ENCODE data around the gene CSF2RB.
A peak's percentile ranks its signal among the peaks of the same experiment; 100 is the strongest.

The CSF2RB gene

GRCh38 chr22:36946421-36947158 lies 33.2 kb downstream of the CSF2RB start:
- no peak for DNase-seq (ENCODE audit: low spot score in 2 of 2)
- in situ Hi-C loops (cut with MboI; ENCODE audit: low sequenced_read_pairs): no loop called here
- no peaks in the 10 kb centered on the region for H3K36me3 ChIP-seq (replicated peaks)

GRCh38 chr22:36948273-36949225 lies 35.1 kb downstream of the CSF2RB start:
- no peaks in the 10 kb centered on the region for H3K4me1 ChIP-seq
- H3K4me3 ChIP-seq: no peak overlapping the region
- in situ Hi-C loops (cut with MboI; ENCODE audit: low sequenced_read_pairs): no loop called here

More at GRCh38 chr22:36946421-36947158, 33.2 kb downstream of the CSF2RB start:
- Histone ChIP-seq H3K4me1 (no peaks in the 10 kb centered on the region), H3K9me3 (no peaks in the 10 kb centered on the region), H3K27me3 (ENCODE audit: low read depth) (peaks cover 6% of the 10 kb centered on the region; the same call in 1 of the 2 replicates), H3K4me3 (no peak overlapping the region)

GRCh38 chr22:36950797-36951590 lies 37.6 kb downstream of the CSF2RB start:
- in situ Hi-C loops (cut with MboI; ENCODE audit: low sequenced_read_pairs): no loop called here
- Histone ChIP-seq H3K4me1 (no peaks in the 10 kb centered on the region), H3K9me3 (no peaks in the 10 kb centered on the region), H3K4me3 (no peak overlapping the region), H3K36me3 (replicated peaks) (no peaks in the 10 kb centered on the region), H3K27me3 (ENCODE audit: low read depth) (peaks cover 3% of the 10 kb centered on the region; the same call in 1 of the 2 replicates)
- no peak for DNase-seq (ENCODE audit: low spot score in 2 of 2)

More at GRCh38 chr22:36948273-36949225, 35.1 kb downstream of the CSF2RB start:
- H3K27me3 ChIP-seq (ENCODE audit: low read depth): peaks cover 6% of the 10 kb centered on the region; the same call in 1 of the 2 replicates
- H3K9me3 ChIP-seq: no peaks in the 10 kb centered on the region
- no peak for DNase-seq (ENCODE audit: low spot score in 2 of 2)
- no peaks in the 10 kb centered on the region for H3K36me3 ChIP-seq (replicated peaks)

GRCh38 chr22:36951746-36952145 lies 38.3 kb downstream of the CSF2RB start:
- Histone ChIP-seq H3K36me3 (replicated peaks) (no peaks in the 10 kb centered on the region), H3K27me3 (ENCODE audit: low read depth) (peaks cover 3% of the 10 kb centered on the region; the same call in 1 of the 2 replicates), H3K4me1 (no peaks in the 10 kb centered on the region), H3K9me3 (no peaks in the 10 kb centered on the region), H3K4me3 (no peak overlapping the region)
- no peak for DNase-seq (ENCODE audit: low spot score in 2 of 2)
- in situ Hi-C loops (cut with MboI; ENCODE audit: low sequenced_read_pairs): no loop called here

- no peak for DNase-seq (ENCODE audit: low spot score in 2 of 2)
- in situ Hi-C loops (cut with MboI; ENCODE audit: low sequenced_read_pairs): no loop called here
- H3K4me1 ChIP-seq: no peaks in the 10 kb centered on the region
These were observed 40.0 kb downstream of the CSF2RB start for GRCh38 chr22:36953239-36954080.

GRCh38 chr22:36954251-36955014 lies 41.0 kb downstream of the CSF2RB start:
- Histone ChIP-seq H3K9me3 (no peaks in the 10 kb centered on the region), H3K4me3 (no peak overlapping the region), H3K27me3 (ENCODE audit: low read depth) (no peaks in the 10 kb centered on the region), H3K4me1 (no peaks in the 10 kb centered on the region), H3K36me3 (replicated peaks) (no peaks in the 10 kb centered on the region)
- in situ Hi-C loops (cut with MboI; ENCODE audit: low sequenced_read_pairs): no loop called here
- no peak for DNase-seq (ENCODE audit: low spot score in 2 of 2)

More at GRCh38 chr22:36953239-36954080, 40.0 kb downstream of the CSF2RB start:
- Histone ChIP-seq H3K27me3 (ENCODE audit: low read depth) (peaks cover 2% of the 10 kb centered on the region; the same call in 1 of the 2 replicates), H3K36me3 (replicated peaks) (no peaks in the 10 kb centered on the region), H3K9me3 (no peaks in the 10 kb centered on the region), H3K4me3 (no peak overlapping the region)

GRCh38 chr22:36955691-36956090 lies 42.3 kb downstream of the CSF2RB start:
- Histone ChIP-seq H3K9me3 (no peaks in the 10 kb centered on the region), H3K4me3 (no peak overlapping the region), H3K36me3 (replicated peaks) (no peaks in the 10 kb centered on the region), H3K4me1 (no peaks in the 10 kb centered on the region), H3K27me3 (ENCODE audit: low read depth) (no peaks in the 10 kb centered on the region)
- DNase-seq (ENCODE audit: low spot score in 2 of 2): no peak
- in situ Hi-C loops (cut with MboI; ENCODE audit: low sequenced_read_pairs): no loop called here

GRCh38 chr22:36958366-36958765 lies 44.9 kb downstream of the CSF2RB start:
- no peaks in the 10 kb centered on the region for H3K36me3 ChIP-seq (replicated peaks)
- peaks cover 12% of the 10 kb centered on the region for H3K4me1 ChIP-seq
- H3K27me3 ChIP-seq (ENCODE audit: low read depth): no peaks in the 10 kb centered on the region
- H3K9me3 ChIP-seq: no peaks in the 10 kb centered on the region
- H3K4me3 ChIP-seq: no peak overlapping the region
- in situ Hi-C loops (cut with MboI; ENCODE audit: low sequenced_read_pairs): no loop called here
- no peak for DNase-seq (ENCODE audit: low spot score in 2 of 2)

- Histone ChIP-seq H3K27me3 (ENCODE audit: low read depth) (no peaks in the 10 kb centered on the region), H3K9me3 (no peaks in the 10 kb centered on the region), H3K4me3 (no peak overlapping the region), H3K36me3 (replicated peaks) (no peaks in the 10 kb centered on the region), H3K4me1 (peaks cover 12% of the 10 kb centered on the region)
- in situ Hi-C loops (cut with MboI; ENCODE audit: low sequenced_read_pairs): no loop called here
- no peak for DNase-seq (ENCODE audit: low spot score in 2 of 2)
These were observed 48.2 kb downstream of the CSF2RB start for GRCh38 chr22:36961626-36962025.

GRCh38 chr22:36963302-36963701 lies 49.9 kb downstream of the CSF2RB start:
- H3K4me3 ChIP-seq: no peak overlapping the region
- H3K36me3 ChIP-seq (replicated peaks): no peaks in the 10 kb centered on the region
- H3K4me1 ChIP-seq: peaks cover 12% of the 10 kb centered on the region
- no peaks in the 10 kb centered on the region for H3K9me3 ChIP-seq
- peaks cover 1% of the 10 kb centered on the region; the same call in 1 of the 2 replicates for H3K27me3 ChIP-seq (ENCODE audit: low read depth)
- in situ Hi-C loops (cut with MboI; ENCODE audit: low sequenced_read_pairs): no loop called here
- peak in 1 of 2 experiments; percentile 6 for DNase-seq (ENCODE audit: low spot score in 2 of 2)

- H3K9me3 ChIP-seq: no peaks in the 10 kb centered on the region
- in situ Hi-C loops (cut with MboI; ENCODE audit: low sequenced_read_pairs): no loop called here
- no peak overlapping the region for H3K4me3 ChIP-seq
- no peak for DNase-seq (ENCODE audit: low spot score in 2 of 2)
- H3K27me3 ChIP-seq (ENCODE audit: low read depth): peaks cover 8% of the 10 kb centered on the region; the same call in 1 of the 2 replicates
- no peaks in the 10 kb centered on the region for H3K36me3 ChIP-seq (replicated peaks)
- peaks cover 12% of the 10 kb centered on the region for H3K4me1 ChIP-seq
These were observed 50.7 kb downstream of the CSF2RB start for GRCh38 chr22:36964106-36964505.

GRCh38 chr22:36965696-36966095 lies 52.3 kb downstream of the CSF2RB start:
- peaks cover 12% of the 10 kb centered on the region for H3K4me1 ChIP-seq
- H3K4me3 ChIP-seq: no peak overlapping the region
- H3K27me3 ChIP-seq (ENCODE audit: low read depth): peaks cover 8% of the 10 kb centered on the region; the same call in 1 of the 2 replicates
- no peak for DNase-seq (ENCODE audit: low spot score in 2 of 2)
- H3K9me3 ChIP-seq: no peaks in the 10 kb centered on the region
- no peaks in the 10 kb centered on the region for H3K36me3 ChIP-seq (replicated peaks)
- in situ Hi-C loops (cut with MboI; ENCODE audit: low sequenced_read_pairs): no loop called here
